Muscle of leg (tissue), 11 donors: ENCODE measurements around the gene LPIN2. TPM values are rescaled to one million over a fixed set of nuclear protein-coding genes. Genes with fewer than 3 reads are reported as not detected.

Experiments
- DNase-seq: peaks from one replicate; pipeline ENCODE4 v3.0.0; 2013
- H3K27ac ChIP-seq: one replicate; pipeline ENCODE4 v1.5.1; 2013; ENCODE audit warnings: mild to moderate bottlenecking, low read length, control low read depth
- H3K27me3 ChIP-seq: one replicate; pipeline ENCODE4 v1.6.1; 2013; ENCODE audit warnings: low read length; ENCODE audit not compliant: control insufficient read depth, insufficient read depth
- H3K36me3 ChIP-seq: one replicate; pipeline ENCODE4 v1.6.1; 2013; ENCODE audit warnings: low read length; ENCODE audit not compliant: control insufficient read depth, insufficient read depth
- H3K4me1 ChIP-seq: one replicate; pipeline ENCODE4 v1.6.1; 2013; ENCODE audit warnings: low read length; ENCODE audit not compliant: control insufficient read depth, insufficient read depth
- H3K4me3 ChIP-seq: one replicate; pipeline ENCODE4 v1.5.1; 2013; ENCODE audit warnings: low read length, control low read depth
- H3K9me3 ChIP-seq: replicated peaks from 2 replicates; pipeline ENCODE4 v1.6.1; 2013; ENCODE audit warnings: low read depth, low read length; ENCODE audit not compliant: control insufficient read depth
- WGBS: methylation state at CpG from one replicate; pipeline ENCODE4 v1.1.5; 2013; ENCODE audit warnings: missing lambda C conversion rate; ENCODE audit not compliant: insufficient coverage; 5-methylcytosine and 5-hydroxymethylcytosine counted together
- polyA plus RNA-seq, 8 donors: library from polyadenylated mRNA; unstranded; fragments of 120-200 nt; gene quantifications; one replicate each; pipeline versions ENCODE4 v1.2.1 to v1.2.3, GENCODE V29; 2013; ENCODE audit warnings: inconsistent platforms in 1 of 8, low replicate concordance in 1 of 8; ENCODE audit not compliant: insufficient read length in 8 of 8, insufficient read depth in 1 of 8
- total RNA-seq: library from RNA; stranded (reverse); fragments of 120-200 nt; gene quantifications from one replicate; pipeline ENCODE4 v1.2.4, GENCODE V29; 2013

Gene LPIN2
- total and polyA plus RNA-seq, 9 donors, result 10.6 to 17.8 (median 13.1) TPM

GRCh38 chr18:2992995-2993877 is 19.7 kb downstream of the LPIN2 start:
- no peaks in the 10 kb centered on the region for H3K36me3 ChIP-seq
- no peaks in the 10 kb centered on the region for H3K27me3 ChIP-seq
- H3K4me1 ChIP-seq, result peaks cover 9% of the 10 kb centered on the region
- 83% methylated on average over 5 of the region's 6 CpGs for WGBS
- H3K27ac ChIP-seq, result no peak overlapping the region
- no peak for DNase-seq
- no peak overlapping the region for H3K4me3 ChIP-seq
- no peaks in the 10 kb centered on the region for H3K9me3 ChIP-seq

- Histone ChIP-seq H3K4me1 (no peaks in the 10 kb centered on the region), H3K27me3 (no peaks in the 10 kb centered on the region), H3K4me3 (no peak overlapping the region), H3K27ac (no peak overlapping the region), H3K9me3 (no peaks in the 10 kb centered on the region), H3K36me3 (no peaks in the 10 kb centered on the region)
- 100% methylated on average over 1 of the region's 4 CpGs for WGBS
- no peak for DNase-seq
Observed at GRCh38 chr18:2990956-2991640, 21.8 kb downstream of the LPIN2 start.

- Histone ChIP-seq H3K4me3 (no peak overlapping the region), H3K4me1 (no peaks in the 10 kb centered on the region)
- no CpG with 5 or more reads among the region's 5 CpGs for WGBS
Observed at GRCh38 chr18:2987876-2988790, 24.8 kb downstream of the LPIN2 start.

DNA sequence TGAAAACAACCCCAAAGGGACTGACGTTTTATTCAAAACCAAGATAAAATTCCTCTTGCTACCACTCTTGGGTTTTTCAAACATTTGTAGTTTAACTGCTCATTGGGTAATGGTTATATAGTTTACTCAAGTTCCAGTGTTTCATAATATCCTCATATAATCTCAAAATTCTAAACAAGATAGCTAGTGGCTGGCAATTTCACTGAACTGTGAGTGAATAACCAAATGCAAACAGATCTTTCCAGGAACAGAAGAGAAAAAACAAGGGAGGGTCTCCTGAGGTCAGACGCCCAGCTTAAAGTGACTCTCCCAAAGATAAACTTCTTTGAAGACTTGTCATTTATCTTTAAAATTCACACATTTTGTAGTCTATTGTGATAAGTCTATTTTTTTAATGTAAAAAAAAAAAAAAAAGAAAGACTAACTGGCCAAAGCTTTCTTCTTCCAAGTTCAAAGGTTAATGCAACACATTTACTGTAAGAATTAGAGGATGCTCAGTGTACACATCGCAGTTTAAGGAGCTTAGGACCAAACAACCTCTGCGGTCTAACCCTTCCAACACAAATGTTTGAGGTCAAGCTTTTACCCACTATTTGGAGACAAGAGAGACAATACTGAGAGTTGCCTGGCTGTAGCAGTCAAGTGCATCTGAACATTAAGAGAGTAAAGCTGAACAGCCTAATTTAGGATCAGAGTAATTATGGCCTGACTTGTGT is 26.6 kb downstream of the LPIN2 start:
- H3K27ac ChIP-seq, result no peak overlapping the region
- peaks cover 2% of the 10 kb centered on the region for H3K4me1 ChIP-seq
- DNase-seq, result no peak
- H3K9me3 ChIP-seq, result no peaks in the 10 kb centered on the region
- no peak overlapping the region for H3K4me3 ChIP-seq
- no CpG with 5 or more reads among the region's 4 CpGs for WGBS
- no peaks in the 10 kb centered on the region for H3K36me3 ChIP-seq
- no peaks in the 10 kb centered on the region for H3K27me3 ChIP-seq

More at GRCh38 chr18:2987876-2988790, 24.8 kb downstream of the LPIN2 start:
- no peaks in the 10 kb centered on the region for H3K36me3 ChIP-seq
- no peaks in the 10 kb centered on the region for H3K27me3 ChIP-seq
- no peaks in the 10 kb centered on the region for H3K9me3 ChIP-seq
- no peak for DNase-seq
- no peak overlapping the region for H3K27ac ChIP-seq

GRCh38 chr18:2985628-2986027 is 27.3 kb downstream of the LPIN2 start:
- H3K4me1 ChIP-seq, result peaks cover 4% of the 10 kb centered on the region
- WGBS, result 100% methylated on average over 1 of the region's 2 CpGs

GRCh38 chr18:2984703-2985261 is 28.2 kb downstream of the LPIN2 start:
- WGBS, result no CpG with 5 or more reads among the region's 2 CpGs
- Histone ChIP-seq H3K9me3 (no peaks in the 10 kb centered on the region), H3K36me3 (no peaks in the 10 kb centered on the region), H3K4me3 (no peak overlapping the region), H3K27ac (no peak overlapping the region), H3K27me3 (no peaks in the 10 kb centered on the region), H3K4me1 (peaks cover 8% of the 10 kb centered on the region)
- DNase-seq, result no peak

More at GRCh38 chr18:2985628-2986027, 27.3 kb downstream of the LPIN2 start:
- Histone ChIP-seq H3K36me3 (no peaks in the 10 kb centered on the region), H3K9me3 (no peaks in the 10 kb centered on the region), H3K4me3 (no peak overlapping the region), H3K27ac (no peak overlapping the region), H3K27me3 (no peaks in the 10 kb centered on the region)
- DNase-seq, result no peak

GRCh38 chr18:2984091-2984490 is 28.9 kb downstream of the LPIN2 start:
- no peak for DNase-seq
- Histone ChIP-seq H3K4me1 (peaks cover 8% of the 10 kb centered on the region), H3K36me3 (no peaks in the 10 kb centered on the region), H3K27me3 (no peaks in the 10 kb centered on the region), H3K27ac (no peak overlapping the region), H3K9me3 (no peaks in the 10 kb centered on the region), H3K4me3 (no peak overlapping the region)
- no CpG with 5 or more reads among the region's 3 CpGs for WGBS

GRCh38 chr18:2983296-2983695 is 29.6 kb downstream of the LPIN2 start:
- peaks cover 8% of the 10 kb centered on the region for H3K4me1 ChIP-seq
- H3K27ac ChIP-seq, result no peak overlapping the region
- no peaks in the 10 kb centered on the region for H3K9me3 ChIP-seq
- no peaks in the 10 kb centered on the region for H3K27me3 ChIP-seq
- WGBS, result no CpG with 5 or more reads among the region's 2 CpGs
- H3K36me3 ChIP-seq, result no peaks in the 10 kb centered on the region
- DNase-seq, result no peak
- H3K4me3 ChIP-seq, result no peak overlapping the region
